ENCODE data around the gene GPRC5A.

DNA sequence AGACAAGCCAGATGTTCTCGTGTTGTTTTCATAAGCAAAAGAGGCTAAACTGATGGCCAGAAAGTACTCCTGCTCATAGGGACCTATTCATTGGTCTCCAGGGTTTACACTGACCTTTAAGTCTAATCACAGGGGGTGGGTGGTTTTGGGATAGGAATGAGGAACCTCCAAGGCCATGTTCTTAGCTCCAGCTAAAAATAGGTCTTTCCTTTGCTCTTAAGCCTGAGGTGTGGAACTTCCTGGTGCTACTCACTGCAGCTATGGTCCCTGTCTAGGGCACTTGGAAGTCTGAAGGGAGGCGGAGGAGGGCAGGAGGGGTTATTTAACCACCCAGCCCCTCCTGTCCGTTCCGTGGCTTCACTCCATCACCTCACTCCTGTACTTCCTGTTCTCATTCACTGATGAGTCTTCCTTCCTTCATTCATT is 18.6 kb downstream of the GPRC5A start:
- TF ChIP-seq, protein P1, sequence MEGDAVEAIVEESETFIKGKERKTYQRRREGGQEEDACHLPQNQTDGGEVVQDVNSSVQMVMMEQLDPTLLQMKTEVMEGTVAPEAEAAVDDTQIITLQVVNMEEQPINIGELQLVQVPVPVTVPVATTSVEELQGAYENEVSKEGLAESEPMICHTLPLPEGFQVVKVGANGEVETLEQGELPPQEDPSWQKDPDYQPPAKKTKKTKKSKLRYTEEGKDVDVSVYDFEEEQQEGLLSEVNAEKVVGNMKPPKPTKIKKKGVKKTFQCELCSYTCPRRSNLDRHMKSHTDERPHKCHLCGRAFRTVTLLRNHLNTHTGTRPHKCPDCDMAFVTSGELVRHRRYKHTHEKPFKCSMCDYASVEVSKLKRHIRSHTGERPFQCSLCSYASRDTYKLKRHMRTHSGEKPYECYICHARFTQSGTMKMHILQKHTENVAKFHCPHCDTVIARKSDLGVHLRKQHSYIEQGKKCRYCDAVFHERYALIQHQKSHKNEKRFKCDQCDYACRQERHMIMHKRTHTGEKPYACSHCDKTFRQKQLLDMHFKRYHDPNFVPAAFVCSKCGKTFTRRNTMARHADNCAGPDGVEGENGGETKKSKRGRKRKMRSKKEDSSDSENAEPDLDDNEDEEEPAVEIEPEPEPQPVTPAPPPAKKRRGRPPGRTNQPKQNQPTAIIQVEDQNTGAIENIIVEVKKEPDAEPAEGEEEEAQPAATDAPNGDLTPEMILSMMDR (CRISPR knock-in tag; IDR thresholded peaks at IDR 0.05): no peak
- no peak for TF ChIP-seq TCF7 (IDR thresholded peaks at IDR 0.05; ENCODE audit: low read depth)
